HepG2 (cell line): Measurements from ENCODE around the gene TAF4B. TPM values are rescaled to one million over a fixed set of nuclear protein-coding genes. Genes with fewer than 3 reads are reported as not detected.

ENCODE experiments used
- ATAC-seq: fragments of 200-7000 bp; cut with Tn5 transposase; 3 replicates; pipeline ENCODE4 v1.9.1; 2020; ENCODE audit warnings: mild to moderate bottlenecking, moderate library complexity
- BruUV-seq: library from RNA; stranded (reverse); fragments of 400-500 nt; replicated peaks from 2 replicates; lab custom pipeline; 2021; lab: Mats Ljungman, UMichigan
- CTCF ChIA-PET: fragments of 300-600 bp; formaldehyde crosslinking; extraction: SDS; loops from one replicate; lab custom pipeline; 2021; ENCODE audit warnings: low total read pairs, inconsistent platforms, low intra/inter-chr PET ratio; lab: Yijun Ruan, JAX
- POLR2A ChIA-PET: fragments of 350-600 bp; sonication (Branson Sonifier 250); formaldehyde crosslinking; loops from one replicate; lab custom pipeline; 2020; ENCODE audit warnings: antibody characterized with exemption, inconsistent platforms; lab: Yijun Ruan, JAX
- DNase-seq: peaks from one replicate; pipeline ENCODE4 v3.0.0-alpha.2; 2015; ENCODE audit warnings: low spot score
- FAIRE-seq: peaks from 3 replicates; lab custom pipeline; 2011; peaks lifted over from hg19 to GRCh38; lab: Jason Lieb, UNC
- H2AFZ ChIP-seq: one replicate; pipeline ENCODE4 v1.6.1; 2011; ENCODE audit warnings: low read length, inconsistent platforms
- H3K27ac ChIP-seq: fragments of 300-600 bp; 3 replicates; pipeline ENCODE4 v1.8.0; 2011; ENCODE audit warnings: mixed run types, mild to moderate bottlenecking, mixed read lengths, low read length, inconsistent platforms; ENCODE audit not compliant: insufficient read depth; ENCODE audit errors: extremely low read length
- H3K27me3 ChIP-seq, 2 experiments: fragments of 200-600 bp in 1 of 2; 2 replicates in 1 of 2; 3 replicates in 1 of 2; pipeline versions ENCODE4 v1.6.0 to v1.8.0; 2011; ENCODE audit warnings: low read length in 2 of 2, mild to moderate bottlenecking in 2 of 2, moderate library complexity in 2 of 2, inconsistent platforms in 1 of 2; ENCODE audit not compliant: insufficient read depth in 2 of 2, control insufficient read depth in 1 of 2
- H3K36me3 ChIP-seq, 2 experiments: fragments of 200-600 bp in 1 of 2; replicated peaks in 1 of 2; 2 replicates in 1 of 2; 3 replicates in 1 of 2; pipeline versions ENCODE4 v1.5.1 to v1.8.0; 2011; ENCODE audit warnings: low read length in 2 of 2, inconsistent platforms in 1 of 2; ENCODE audit not compliant: insufficient read depth in 2 of 2, control insufficient read depth in 1 of 2
- H3K4me1 ChIP-seq: 2 replicates; pipeline ENCODE4 v1.5.1; 2012; ENCODE audit warnings: low read length, inconsistent platforms; ENCODE audit not compliant: insufficient read depth
- H3K4me2 ChIP-seq: 2 replicates; pipeline ENCODE4 v1.6.0; 2011; ENCODE audit warnings: low read depth, low read length, inconsistent platforms
- H3K4me3 ChIP-seq, 3 experiments: fragments of 200-600 bp in 1 of 3; sonication (generic), shearing (Covaris generic) in 1 of 3; replicated peaks in 1 of 3; 2 replicates each; pipeline ENCODE4 v1.5.1; 2011 to 2016; ENCODE audit warnings: low read length in 3 of 3, inconsistent platforms in 2 of 3, low read depth in 2 of 3, mild to moderate bottlenecking in 2 of 3, control low read depth in 1 of 3, mixed read lengths in 1 of 3; ENCODE audit not compliant: insufficient read depth in 1 of 3
- H3K79me2 ChIP-seq: one replicate; pipeline ENCODE4 v1.6.1; 2011; ENCODE audit warnings: low read length, inconsistent platforms; ENCODE audit not compliant: insufficient read depth
- H3K9ac ChIP-seq: 2 replicates; pipeline ENCODE4 v1.6.0; 2011; ENCODE audit warnings: mild to moderate bottlenecking, low read depth, low read length, inconsistent platforms; ENCODE audit not compliant: insufficient read depth
- H3K9me3 ChIP-seq: 2 replicates; pipeline ENCODE4 v1.5.1; 2012; ENCODE audit warnings: mild to moderate bottlenecking, low read length
- H4K20me1 ChIP-seq: 2 replicates; pipeline ENCODE4 v1.6.0; 2011; ENCODE audit warnings: inconsistent platforms, mild to moderate bottlenecking, low read length, moderate library complexity; ENCODE audit not compliant: insufficient read depth
- BRCA1 ChIP-seq: sonication (generic); formaldehyde crosslinking; IDR thresholded peaks from 2 replicates; pipeline ENCODE4 v1.4.0; 2020; ENCODE audit warnings: missing genetic modification reagents
- DPF2 ChIP-seq: sonication (generic); formaldehyde crosslinking; IDR thresholded peaks from 2 replicates; pipeline ENCODE4 v1.4.0; 2020; ENCODE audit warnings: mild to moderate bottlenecking, low read depth, missing genetic modification reagents, borderline replicate concordance
- GFI1 ChIP-seq: sonication (generic); formaldehyde crosslinking; IDR thresholded peaks from 2 replicates; pipeline ENCODE4 v1.5.0; 2020; ENCODE audit warnings: missing genetic modification reagents, mild to moderate bottlenecking, borderline replicate concordance
- HMGXB4 ChIP-seq, 2 experiments: sonication (generic) in 1 of 2; formaldehyde crosslinking in 1 of 2; IDR thresholded peaks; 2 replicates each; pipeline versions ENCODE4 v1.4.0 to v1.6.1; 2018 to 2020; ENCODE audit warnings: missing genetic modification reagents in 2 of 2, borderline replicate concordance in 1 of 2, low read depth in 1 of 2, mild to moderate bottlenecking in 1 of 2, missing biosample characterization in 1 of 2
- MATR3 ChIP-seq: sonication (generic); formaldehyde crosslinking; IDR thresholded peaks from 2 replicates; pipeline ENCODE4 v1.4.0; 2020; ENCODE audit warnings: missing genetic modification reagents
- MYPOP ChIP-seq: sonication (generic); formaldehyde crosslinking; IDR thresholded peaks from 2 replicates; pipeline ENCODE4 v1.8.1; 2023; ENCODE audit warnings: mild to moderate bottlenecking, moderate library complexity, missing genetic modification reagents
- UBTF ChIP-seq: sonication (generic); formaldehyde crosslinking; IDR thresholded peaks from 2 replicates; pipeline ENCODE4 v1.4.0; 2020; ENCODE audit warnings: mild to moderate bottlenecking, missing genetic modification reagents
- ZNF253 ChIP-seq: sonication (generic); formaldehyde crosslinking; IDR thresholded peaks from 2 replicates; pipeline ENCODE4 v1.8.0; 2022; ENCODE audit warnings: mild to moderate bottlenecking, missing genetic modification reagents, borderline replicate concordance
- ZNF274 ChIP-seq: sonication (generic); formaldehyde crosslinking; IDR thresholded peaks from 2 replicates; pipeline ENCODE4 v1.5.1; 2020; ENCODE audit warnings: mild to moderate bottlenecking, missing genetic modification reagents
- ZNF333 ChIP-seq: sonication (generic); formaldehyde crosslinking; IDR thresholded peaks from 2 replicates; pipeline ENCODE4 v1.4.0; 2020; ENCODE audit warnings: mild to moderate bottlenecking, missing genetic modification reagents, borderline replicate concordance
- ZNF576 ChIP-seq: sonication (generic); formaldehyde crosslinking; IDR thresholded peaks from 2 replicates; pipeline ENCODE4 v1.4.0; 2020; ENCODE audit warnings: mild to moderate bottlenecking, missing genetic modification reagents
- ZNF639 ChIP-seq: conservative IDR thresholded peaks from 2 replicates; pipeline ENCODE4 v1.6.1; 2018; ENCODE audit warnings: missing genetic modification reagents
- ZNF788 ChIP-seq: sonication (generic); formaldehyde crosslinking; IDR thresholded peaks from 2 replicates; pipeline ENCODE4 v1.5.0; 2020; ENCODE audit warnings: mild to moderate bottlenecking, missing genetic modification reagents, borderline replicate concordance
- ZNF839 ChIP-seq: sonication (generic); formaldehyde crosslinking; IDR thresholded peaks from 2 replicates; pipeline ENCODE4 v1.4.0; 2020; ENCODE audit warnings: missing genetic modification reagents, mild to moderate bottlenecking, borderline replicate concordance
- ZSCAN21 ChIP-seq: sonication (generic); formaldehyde crosslinking; IDR thresholded peaks from 2 replicates; pipeline ENCODE4 v1.8.0; 2022; ENCODE audit warnings: mild to moderate bottlenecking, missing genetic modification reagents, moderate library complexity, borderline replicate concordance
- WGBS: methylation state at CpG from one replicate; pipeline ENCODE4 v1.1.6; 2017; ENCODE audit warnings: low lambda C conversion rate; 5-methylcytosine and 5-hydroxymethylcytosine counted together
- in situ Hi-C: cut with HindIII; loops from 2 replicates; pipeline ENCODE4 v1.10.0; 2017; ENCODE audit warnings: low pct_unique_long_range_greater_than_20kb; ENCODE audit not compliant: extremely low pct_ligation_motif_present
- intact Hi-C: fragments of 100-400 bp; cut with micrococcal nuclease; formaldehyde crosslinking; loops from one replicate; pipeline ENCODE4 v1.10.0; 2022; ENCODE audit not compliant: unreplicated experiment
- polyA plus RNA-seq, 8 experiments: library from polyadenylated mRNA; depleted of rRNA in 3 of 8; stranded (reverse) in 7 of 8; unstranded in 1 of 8; fragments of >200 nt; fragmentation: Illumina TruSeq in 4 of 8; extraction: Trizol in 4 of 8; gene quantifications; 2 replicates each; pipeline versions ENCODE4 v1.2.1 to v1.2.3, GENCODE V29; 2011 to 2016; ENCODE audit warnings: low read depth in 4 of 8, missing spikeins in 1 of 8, mixed read lengths in 1 of 8; ENCODE audit not compliant: insufficient read depth in 1 of 8
- total RNA-seq, 5 experiments: library from RNA; depleted of rRNA; stranded (reverse); fragments of >200 nt; fragmentation: Illumina TruSeq; extraction: Trizol; gene quantifications; 2 replicates each; pipeline ENCODE4 v1.2.3, GENCODE V29; 2016; ENCODE audit warnings: low read depth in 1 of 5

TAF4B gene
- total and polyA plus RNA-seq, 2 of the 13 experiments (the other 11 are each of a cell fraction or from before 2014, with no cell fraction given) = 2.2 to 3.8 TPM

GRCh38 chr18:26262156-26262555 lies 35.9 kb downstream of the TAF4B start (continued):
- TF ChIP-seq HMGXB4 (CRISPR knock-in tag; IDR thresholded peaks at IDR 0.05; ENCODE audit: borderline replicate concordance in 1 of 2, low read depth in 1 of 2) (no peak), ZNF576 (no peak)
- TF ChIP-seq, all 625 proteins: peak for 0

GRCh38 chr18:26267357-26267930 lies 41.2 kb downstream of the TAF4B start:
- FAIRE-seq (no peak), DNase-seq (no peak), ATAC-seq (no peak)
- Histone ChIP-seq H3K4me3 (no peak overlapping the region), H2AFZ (no peak overlapping the region), H4K20me1 (no peaks in the 10 kb centered on the region), H3K36me3 (peaks cover 2 to 4% of the 10 kb centered on the region in 2 experiments; a peak in 3 of 5 replicates), H3K4me1 (no peaks in the 10 kb centered on the region), H3K4me2 (no peak overlapping the region), H3K27ac (no peak overlapping the region), H3K9me3 (no peaks in the 10 kb centered on the region), H3K27me3 (no peaks in the 10 kb centered on the region), H3K79me2 (no peaks in the 10 kb centered on the region), H3K9ac (no peak overlapping the region)
- ChIA-PET POLR2A (no interaction called here), CTCF (no interaction called here)
- in situ Hi-C loops (no loop called here), intact Hi-C loops (no loop called here)
- 66% methylated on average over 4 of the region's 4 CpGs for WGBS
- no TSS peak for BruUV-seq
- no peak for TF ChIP-seq ZNF274 (CRISPR knock-in tag)
- no peak for TF ChIP-seq DPF2 (CRISPR knock-in tag)
- no peak for TF ChIP-seq UBTF (CRISPR knock-in tag)
- TF ChIP-seq MYPOP (CRISPR knock-in tag) = no peak
- no peak for TF ChIP-seq ZNF253 (CRISPR knock-in tag)
- no peak for TF ChIP-seq ZSCAN21 (CRISPR knock-in tag)
- TF ChIP-seq ZNF333 (CRISPR knock-in tag) = no peak
- no peak for TF ChIP-seq BRCA1 (CRISPR knock-in tag)
- no peak for TF ChIP-seq ZNF639 (CRISPR knock-in tag)
- TF ChIP-seq ZNF839 = no peak
- no peak for TF ChIP-seq GFI1 (CRISPR knock-in tag)
- no peak for TF ChIP-seq MATR3 (CRISPR knock-in tag)
- TF ChIP-seq ZNF788 (CRISPR knock-in tag) = no peak
